CD4-positive, alpha-beta T cell treated with Interleukin-17A for 1 hour (primary cell): ENCODE measurements around the gene CD36.

Source experiments
- DNase-seq: peaks from one replicate; pipeline ENCODE4 v3.0.0-alpha.2; 2020

CD36 gene

GRCh38 chr7:80637911-80638765, at the start of gene CD36:
Gene CD36 (plus strand): TSS chr7:80638642. CDS start chr7:80646741, 8,099 bp downstream.
- peak; percentile 6 for DNase-seq

- no peak for DNase-seq
Measured at GRCh38 chr7:80589631-80590030, 48.8 kb upstream of the CD36 start.

GRCh38 chr7:80591654-80592053, 46.8 kb upstream of the CD36 start:
- DNase-seq = no peak

GRCh38 chr7:80593869-80594586, 44.4 kb upstream of the CD36 start:
- no peak for DNase-seq

- no peak for DNase-seq
Measured at GRCh38 chr7:80596933-80597517, 41.4 kb upstream of the CD36 start.

GRCh38 chr7:80597875-80598274, 40.6 kb upstream of the CD36 start:
- no peak for DNase-seq

- DNase-seq = no peak
Measured at GRCh38 chr7:80600046-80600445, 38.4 kb upstream of the CD36 start.

- no peak for DNase-seq
Measured at GRCh38 chr7:80601999-80602398, 36.4 kb upstream of the CD36 start.

- DNase-seq = no peak
Measured at GRCh38 chr7:80603940-80604339, 34.5 kb upstream of the CD36 start.

- no peak for DNase-seq
Measured at GRCh38 chr7:80604436-80604835, 34.0 kb upstream of the CD36 start.

GRCh38 chr7:80607136-80607535, 31.3 kb upstream of the CD36 start:
- no peak for DNase-seq

- DNase-seq = no peak
Measured at GRCh38 chr7:80608336-80608735, 30.1 kb upstream of the CD36 start.

GRCh38 chr7:80609751-80610150, 28.7 kb upstream of the CD36 start:
- no peak for DNase-seq

- no peak for DNase-seq
Measured at GRCh38 chr7:80611353-80611752, 27.1 kb upstream of the CD36 start.

GRCh38 chr7:80611779-80612178, 26.7 kb upstream of the CD36 start:
- DNase-seq = no peak

- DNase-seq = no peak
Measured at GRCh38 chr7:80612880-80613279, 25.6 kb upstream of the CD36 start.

GRCh38 chr7:80613519-80613918, 24.9 kb upstream of the CD36 start:
- DNase-seq = no peak

- DNase-seq = no peak
Measured at GRCh38 chr7:80614851-80615271, 23.6 kb upstream of the CD36 start.

- DNase-seq = peak; percentile 5
Measured at GRCh38 chr7:80618096-80618495, 20.3 kb upstream of the CD36 start.

- DNase-seq = no peak
Measured at GRCh38 chr7:80619741-80620140, 18.7 kb upstream of the CD36 start.

GRCh38 chr7:80622541-80622940, 15.9 kb upstream of the CD36 start:
- no peak for DNase-seq

- no peak for DNase-seq
Measured at GRCh38 chr7:80623503-80624252, 14.8 kb upstream of the CD36 start.

GRCh38 chr7:80624763-80625162, 13.7 kb upstream of the CD36 start:
- no peak for DNase-seq
